ENCODE measurements around the gene NOTCH2. TPM values are rescaled to one million over a fixed set of nuclear protein-coding genes. Genes with fewer than 3 reads are reported as not detected.

The NOTCH2 gene
- total RNA-seq, 1 experiment from 2014 or later: 103 TPM

DNA sequence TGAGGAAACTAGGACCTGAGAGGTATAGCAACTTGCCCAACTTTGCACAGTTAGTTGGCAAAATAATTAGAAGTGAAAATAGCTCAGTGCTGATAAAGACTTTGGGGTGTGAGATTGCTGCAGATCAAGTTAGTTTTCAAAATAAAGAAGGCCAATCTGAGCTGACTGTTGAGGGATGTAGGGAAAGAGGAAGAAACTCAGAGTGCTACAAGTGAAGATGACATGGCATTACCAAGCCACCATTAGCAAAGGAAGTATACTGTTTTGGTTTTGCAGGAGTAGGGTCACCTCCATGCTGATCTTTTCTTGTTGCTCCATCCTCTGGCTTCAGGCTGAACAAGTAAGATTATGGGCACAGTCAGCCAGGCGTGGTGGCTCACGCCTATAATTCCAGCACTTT is 94.5 kb downstream of the NOTCH2 start:
- Histone ChIP-seq H3K36me3 (peaks cover 51% of the 10 kb centered on the region), H3K4me1 (replicated peaks) (0 out of 2 replicates have a peak, but pooled peaks cover 4% of the 10 kb centered on the region), H3K27ac (no peak overlapping the region), H3K4me3 (no peak overlapping the region), H3K27me3 (replicated peaks) (no peaks in the 10 kb centered on the region), H3K9me3 (replicated peaks) (no peaks in the 10 kb centered on the region)
- DNase-seq (ENCODE audit: low read depth in 1 of 2, low spot score in 2 of 2): no peak

DNA sequence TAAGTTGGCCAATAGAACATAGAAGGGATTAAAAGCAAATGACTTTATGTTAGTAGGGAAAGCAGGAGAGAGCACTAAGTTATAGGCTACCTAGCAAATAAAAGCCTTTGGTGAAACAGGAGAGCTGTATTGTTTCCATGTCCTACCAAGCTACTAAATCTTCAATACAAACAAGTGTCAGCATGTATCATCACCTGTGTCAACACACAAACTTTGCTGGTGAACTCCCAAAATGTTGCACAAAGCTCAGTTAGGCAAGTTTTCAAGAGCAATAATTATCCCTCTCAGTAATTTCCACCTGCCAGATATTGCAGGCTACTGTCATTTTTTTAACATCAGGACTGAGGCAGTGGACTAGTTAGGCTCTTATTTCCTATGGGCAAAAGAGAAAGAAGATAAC is 95.4 kb downstream of the NOTCH2 start:
- Histone ChIP-seq H3K27me3 (replicated peaks) (no peaks in the 10 kb centered on the region), H3K36me3 (peaks cover 61% of the 10 kb centered on the region), H3K4me3 (no peak overlapping the region), H3K4me1 (replicated peaks) (0 out of 2 replicates have a peak, but pooled peaks cover 4% of the 10 kb centered on the region), H3K27ac (no peak overlapping the region), H3K9me3 (replicated peaks) (no peaks in the 10 kb centered on the region)
- no peak for DNase-seq (ENCODE audit: low read depth in 1 of 2, low spot score in 2 of 2)

DNA sequence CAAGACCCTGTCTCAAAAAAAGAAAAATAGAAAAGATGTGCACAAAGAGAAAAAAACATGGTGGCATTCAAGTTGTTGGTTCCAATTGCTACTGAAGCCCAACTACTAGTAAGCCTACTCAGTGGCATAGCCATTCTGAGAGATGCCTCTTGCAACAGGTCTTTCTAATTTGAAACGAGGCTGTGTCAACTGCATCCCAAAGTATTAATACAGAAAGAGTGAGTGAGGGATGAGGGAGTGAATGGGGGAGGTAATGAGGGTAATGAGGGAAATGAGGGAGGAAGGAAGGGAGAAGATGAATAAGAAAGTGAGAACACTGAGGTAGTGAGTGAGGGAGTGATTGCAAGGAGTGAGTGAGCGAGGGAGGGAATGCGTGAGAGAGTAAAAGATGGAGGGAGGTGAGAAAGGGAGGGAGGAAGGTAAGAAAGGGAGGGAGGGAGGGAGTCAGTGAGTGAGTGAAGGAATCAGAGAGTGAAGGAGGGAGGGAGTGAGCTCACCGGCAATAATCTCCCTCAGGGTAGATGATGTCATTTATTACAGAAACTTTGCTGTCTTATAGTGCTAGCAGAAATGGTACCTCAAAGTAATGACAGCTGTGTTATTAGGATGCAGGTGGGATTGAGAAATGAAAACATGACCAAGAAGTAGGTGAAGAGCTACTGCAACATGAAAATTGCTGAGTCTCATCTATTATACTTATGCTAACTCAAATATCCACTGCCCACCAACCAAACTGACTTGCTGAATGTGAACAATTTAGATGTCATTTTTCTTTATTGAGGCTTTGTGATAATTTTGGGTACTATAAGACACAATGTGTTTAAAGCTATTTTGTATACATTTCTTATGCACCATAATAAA is 97.5 kb downstream of the NOTCH2 start:
- H3K36me3 ChIP-seq: peaks cover 72% of the 10 kb centered on the region
- peaks cover 4% of the 10 kb centered on the region for H3K4me1 ChIP-seq (replicated peaks)
- H3K27me3 ChIP-seq (replicated peaks): no peaks in the 10 kb centered on the region
- H3K9me3 ChIP-seq (replicated peaks): no peaks in the 10 kb centered on the region
- DNase-seq (ENCODE audit: low read depth in 1 of 2, low spot score in 2 of 2): no peak
- no peak overlapping the region for H3K4me3 ChIP-seq
- no peak overlapping the region for H3K27ac ChIP-seq

DNA sequence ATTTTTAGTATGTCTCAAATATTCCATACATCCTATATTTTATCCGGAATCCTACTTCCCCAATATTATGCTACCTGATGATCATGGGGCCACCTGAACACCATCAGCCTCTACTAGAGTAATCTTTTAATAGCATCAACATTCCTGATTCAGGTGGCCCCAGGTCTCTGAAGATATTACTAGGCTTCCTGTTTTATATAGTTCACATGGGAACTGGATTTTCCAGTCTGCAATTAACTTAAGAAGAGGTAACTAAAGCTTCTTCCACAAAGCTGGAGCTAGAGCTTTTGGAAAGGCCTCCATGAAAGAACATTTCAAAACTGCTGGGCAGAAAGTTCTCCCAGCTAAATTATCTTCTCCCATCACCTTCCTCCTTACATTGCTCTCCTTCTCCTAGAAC is 100.9 kb downstream of the NOTCH2 start:
- H3K4me1 ChIP-seq (replicated peaks): peaks cover 25% of the 10 kb centered on the region
- H3K27me3 ChIP-seq (replicated peaks): no peaks in the 10 kb centered on the region
- H3K4me3 ChIP-seq: no peak overlapping the region
- H3K27ac ChIP-seq: no peak overlapping the region
- no peaks in the 10 kb centered on the region for H3K9me3 ChIP-seq (replicated peaks)
- H3K36me3 ChIP-seq: peaks cover 79% of the 10 kb centered on the region
- no peak for DNase-seq (ENCODE audit: low read depth in 1 of 2, low spot score in 2 of 2)

DNA sequence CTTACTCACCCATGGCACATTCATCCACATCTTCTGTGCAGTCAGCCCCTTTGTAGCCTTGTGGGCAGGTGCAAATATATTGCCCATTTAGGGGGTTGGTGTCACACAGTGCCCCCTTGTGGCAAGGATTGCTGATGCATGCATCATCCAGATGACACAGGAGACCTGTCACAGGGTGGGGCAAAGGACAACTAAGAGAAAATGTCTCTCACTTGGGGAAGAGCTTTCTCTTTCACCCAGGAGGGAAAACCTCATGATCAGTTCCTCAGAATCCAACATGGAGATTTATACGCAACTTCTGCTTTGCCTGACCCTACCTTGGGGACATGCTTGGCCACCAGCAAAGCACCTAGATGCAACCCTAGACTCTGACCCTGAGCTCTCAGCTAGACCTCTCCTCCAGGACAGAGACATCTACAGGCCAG is 101.4 kb downstream of the NOTCH2 start:
- Histone ChIP-seq H3K9me3 (replicated peaks) (no peaks in the 10 kb centered on the region), H3K27ac (no peak overlapping the region), H3K4me1 (replicated peaks) (peaks cover 25% of the 10 kb centered on the region), H3K4me3 (no peak overlapping the region), H3K36me3 (peaks cover 82% of the 10 kb centered on the region), H3K27me3 (replicated peaks) (no peaks in the 10 kb centered on the region)
- DNase-seq (ENCODE audit: low read depth in 1 of 2, low spot score in 2 of 2): peak; percentile 68 to 74

DNA sequence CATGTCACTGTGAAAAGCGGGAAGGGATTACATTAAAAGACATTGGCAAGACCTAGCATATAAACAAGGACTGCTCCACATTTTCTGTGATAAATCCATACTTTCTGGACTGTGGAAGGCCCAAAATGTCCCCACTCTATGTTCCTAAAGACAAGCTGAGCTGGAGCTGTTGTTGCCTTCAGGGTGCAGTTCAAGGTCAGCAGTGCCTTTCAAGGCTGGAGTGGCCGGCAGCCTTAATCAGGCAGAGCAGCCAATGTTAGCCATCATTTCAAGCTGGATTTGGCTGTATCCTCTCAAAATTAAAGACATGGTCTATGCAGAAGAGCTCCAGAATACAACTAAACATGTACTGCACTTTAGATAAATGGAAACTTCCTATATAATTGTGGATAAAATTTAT is 102.8 kb downstream of the NOTCH2 start:
- Histone ChIP-seq H3K4me3 (no peak overlapping the region), H3K36me3 (peaks cover 83% of the 10 kb centered on the region), H3K4me1 (replicated peaks) (peaks cover 29% of the 10 kb centered on the region)

DNA sequence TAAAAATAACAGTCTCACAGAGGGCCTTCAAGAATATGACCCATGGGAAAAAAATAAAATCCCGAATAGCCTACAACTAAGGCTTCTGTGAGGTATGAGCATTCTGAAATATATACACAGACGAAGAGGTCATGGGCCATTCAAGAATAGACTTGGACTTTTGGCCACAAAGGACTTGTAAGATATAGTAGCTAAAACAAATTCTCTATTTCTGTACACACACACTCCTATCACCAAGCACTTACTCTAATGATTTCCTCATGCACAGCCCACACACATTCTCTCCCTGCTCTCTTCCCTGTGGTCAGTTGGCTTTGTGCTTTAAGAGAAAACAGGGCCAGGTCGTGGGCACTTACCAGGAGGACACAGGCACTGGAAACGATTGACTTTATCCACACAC is 103.4 kb downstream of the NOTCH2 start:
- H3K27ac ChIP-seq: peak overlapping the region; percentile 56
- peaks cover 36% of the 10 kb centered on the region for H3K4me1 ChIP-seq (replicated peaks)
- peak; percentile 64 to 88 for DNase-seq (ENCODE audit: low read depth in 1 of 2, low spot score in 2 of 2)
- peaks cover 76% of the 10 kb centered on the region for H3K36me3 ChIP-seq
- H3K9me3 ChIP-seq (replicated peaks): no peaks in the 10 kb centered on the region
- H3K4me3 ChIP-seq: no peak overlapping the region
- no peaks in the 10 kb centered on the region for H3K27me3 ChIP-seq (replicated peaks)

More for the DNA sequence above, 102.8 kb downstream of the NOTCH2 start:
- DNase-seq (ENCODE audit: low read depth in 1 of 2, low spot score in 2 of 2): no peak
- Histone ChIP-seq H3K27ac (peak overlapping the region; percentile 5; the same call in 1 of the 2 replicates), H3K27me3 (replicated peaks) (no peaks in the 10 kb centered on the region), H3K9me3 (replicated peaks) (no peaks in the 10 kb centered on the region)

DNA sequence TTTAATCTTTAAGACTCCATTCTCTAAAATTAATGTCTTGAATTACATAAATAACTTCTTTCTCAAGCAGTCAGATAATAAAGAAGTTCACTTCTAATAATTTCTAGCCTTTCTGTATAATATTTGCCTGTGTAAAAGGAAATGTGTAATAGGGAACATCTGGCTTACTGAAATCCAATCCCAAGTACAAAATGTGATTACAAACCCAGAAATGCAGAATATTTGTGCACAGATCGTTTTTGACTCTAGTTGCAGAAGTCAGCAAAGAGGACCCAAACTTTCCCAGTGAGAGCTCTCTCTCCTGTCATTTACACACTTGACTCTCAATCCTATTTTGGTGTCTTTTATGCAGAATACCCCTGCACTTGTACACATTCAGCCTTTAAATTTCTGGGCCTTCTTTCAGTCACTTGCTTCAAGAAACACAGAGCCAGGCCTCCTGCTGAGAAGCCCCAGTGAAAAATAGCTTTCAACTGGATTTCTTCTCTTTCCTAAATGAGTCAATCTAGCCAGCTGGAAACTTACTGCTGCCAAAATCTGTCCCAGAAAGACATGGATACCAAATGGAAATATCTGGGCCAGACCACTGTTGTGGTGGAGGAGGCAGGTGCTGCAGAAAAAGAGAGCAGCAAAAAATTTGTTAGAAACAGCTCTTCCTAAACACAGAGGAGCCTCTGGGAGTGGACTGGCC is 104.6 kb downstream of the NOTCH2 start:
- peak overlapping the region; percentile 56; the same call in 1 of the 2 replicates for H3K27ac ChIP-seq
- no peaks in the 10 kb centered on the region for H3K27me3 ChIP-seq (replicated peaks)
- no peak overlapping the region for H3K4me3 ChIP-seq
- peaks cover 48% of the 10 kb centered on the region for H3K4me1 ChIP-seq (replicated peaks)
- H3K9me3 ChIP-seq (replicated peaks): no peaks in the 10 kb centered on the region
- H3K36me3 ChIP-seq: peaks cover 66% of the 10 kb centered on the region
- no peak for DNase-seq (ENCODE audit: low read depth in 1 of 2, low spot score in 2 of 2)

DNA sequence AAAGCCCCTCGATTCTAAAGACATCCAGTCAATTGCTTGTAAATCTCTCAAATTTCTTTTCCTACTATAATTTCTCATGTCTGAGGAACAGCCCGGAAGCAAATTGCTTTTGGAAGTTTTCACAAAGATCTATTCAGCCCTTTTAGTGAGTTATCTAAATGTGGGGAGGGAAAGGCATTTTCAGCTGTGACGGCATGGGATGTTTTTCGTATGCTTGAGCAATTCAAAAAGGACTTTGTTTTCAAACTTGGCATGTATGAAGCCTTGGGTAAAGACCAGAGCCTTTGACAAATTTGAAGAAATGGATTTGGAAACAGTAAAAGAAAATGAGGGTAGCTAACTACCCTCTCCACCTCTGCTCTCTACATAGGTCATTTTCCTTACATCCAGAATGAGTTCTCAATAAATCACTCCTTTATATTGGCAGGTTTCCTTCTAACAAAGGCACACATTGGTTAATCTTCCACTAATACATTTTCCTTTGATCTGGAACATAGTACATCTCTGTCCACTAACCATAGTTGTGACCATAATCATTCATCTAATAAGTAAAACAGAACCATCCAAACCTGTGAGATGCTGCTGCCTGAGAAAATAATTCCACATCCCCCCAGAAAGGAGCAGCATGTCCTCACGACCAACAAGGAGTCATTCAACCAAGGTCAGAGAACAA is 107.0 kb downstream of the NOTCH2 start:
- Histone ChIP-seq H3K27me3 (replicated peaks) (no peaks in the 10 kb centered on the region), H3K27ac (no peak overlapping the region), H3K9me3 (replicated peaks) (no peaks in the 10 kb centered on the region), H3K36me3 (peaks cover 63% of the 10 kb centered on the region), H3K4me1 (replicated peaks) (peaks cover 72% of the 10 kb centered on the region), H3K4me3 (no peak overlapping the region)
- DNase-seq (ENCODE audit: low read depth in 1 of 2, low spot score in 2 of 2): no peak

DNA sequence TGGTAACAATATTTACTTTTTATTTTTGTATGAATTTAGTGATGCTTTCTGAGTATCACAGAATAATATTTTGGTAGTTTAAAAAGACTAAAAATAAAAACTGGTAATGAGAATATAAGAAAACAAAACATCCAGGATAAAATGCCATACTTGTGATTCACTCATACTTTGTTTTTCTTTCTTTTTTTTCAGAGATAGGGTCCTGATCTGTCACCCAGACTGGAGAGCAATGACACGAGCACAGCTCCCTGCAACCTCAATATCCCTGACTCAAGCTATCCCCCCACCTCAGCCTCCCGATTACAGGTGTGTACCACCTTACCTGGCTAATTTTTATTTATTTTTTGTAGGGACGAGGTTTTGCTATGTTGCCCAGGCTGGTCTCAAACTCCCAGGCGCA is 109.0 kb downstream of the NOTCH2 start:
- Histone ChIP-seq H3K4me3 (no peak overlapping the region), H3K27me3 (replicated peaks) (no peaks in the 10 kb centered on the region), H3K9me3 (replicated peaks) (no peaks in the 10 kb centered on the region), H3K27ac (peak overlapping the region; percentile 84), H3K36me3 (peaks cover 65% of the 10 kb centered on the region), H3K4me1 (replicated peaks) (peaks cover 74% of the 10 kb centered on the region)
- DNase-seq (ENCODE audit: low read depth in 1 of 2, low spot score in 2 of 2): peak in 1 of 2 experiments; percentile 57

DNA sequence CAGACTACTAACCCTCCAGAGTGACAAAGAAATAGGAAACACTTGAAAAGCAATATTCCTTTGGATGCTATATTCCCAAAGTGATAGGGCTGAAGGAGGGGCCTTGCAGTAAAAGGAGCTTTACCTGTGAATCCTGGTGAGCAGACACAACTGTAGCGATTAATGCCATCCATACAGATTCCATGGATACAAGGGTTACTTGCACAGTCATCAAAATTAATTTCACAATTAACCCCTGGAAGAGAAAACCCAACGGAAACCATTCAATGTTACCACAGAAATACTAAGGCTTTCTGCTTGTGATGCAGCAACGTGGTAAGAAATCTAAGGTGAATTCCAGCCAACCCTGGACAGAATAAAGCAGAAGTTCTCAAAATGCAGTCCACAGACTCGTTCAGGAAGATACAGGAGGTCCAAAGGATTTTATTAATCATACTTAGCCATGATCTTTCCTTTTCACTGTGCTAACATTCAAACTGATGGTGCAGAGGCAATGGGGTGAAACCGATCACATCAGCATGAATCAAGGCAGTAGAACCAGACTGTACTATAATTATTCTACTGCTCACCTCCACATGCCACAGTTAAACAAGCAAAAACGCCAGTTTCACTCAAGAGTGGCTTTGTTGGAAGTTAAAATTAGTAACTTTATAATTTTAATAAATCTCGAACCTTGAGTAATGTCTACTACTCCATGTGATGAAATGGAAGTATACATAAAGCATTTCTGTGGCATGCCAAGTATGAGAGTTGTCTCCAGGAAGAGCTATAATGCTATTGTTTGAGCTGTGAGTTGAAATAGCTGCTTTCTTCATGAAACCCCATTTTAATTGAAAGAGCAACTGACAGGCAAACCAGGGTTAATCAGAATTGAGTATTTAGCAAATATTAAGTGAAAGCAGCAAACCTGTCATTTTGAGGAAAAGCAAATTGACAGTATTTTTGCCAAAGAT is 109.9 kb downstream of the NOTCH2 start:
- Histone ChIP-seq H3K4me3 (no peak overlapping the region), H3K27me3 (replicated peaks) (no peaks in the 10 kb centered on the region), H3K27ac (peak overlapping the region; percentile 84), H3K36me3 (peaks cover 65% of the 10 kb centered on the region), H3K9me3 (replicated peaks) (no peaks in the 10 kb centered on the region), H3K4me1 (replicated peaks) (peaks cover 65% of the 10 kb centered on the region)
- peak in 1 of 2 experiments; percentile 62 for DNase-seq (ENCODE audit: low read depth in 1 of 2, low spot score in 2 of 2)

DNA sequence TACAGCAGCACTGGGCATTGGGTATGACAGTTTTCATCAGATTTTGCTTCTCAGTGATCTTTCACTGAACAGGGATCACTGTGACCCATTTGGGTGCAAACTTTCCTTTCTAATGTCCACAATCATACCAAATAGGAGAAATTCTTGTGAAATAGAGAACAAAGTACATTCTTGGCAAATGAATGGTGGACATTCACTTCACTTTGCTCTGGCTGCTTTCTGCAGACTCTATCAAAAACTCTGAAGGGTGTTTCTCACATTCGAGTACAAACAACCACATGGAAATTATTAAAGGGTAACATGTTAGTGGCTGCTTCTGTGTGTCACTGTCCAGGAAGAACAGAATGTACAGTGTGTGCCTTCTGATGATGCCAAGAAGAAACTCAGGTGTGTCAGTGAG is 111.2 kb downstream of the NOTCH2 start:
- H3K4me1 ChIP-seq (replicated peaks): peaks cover 72% of the 10 kb centered on the region

DNA sequence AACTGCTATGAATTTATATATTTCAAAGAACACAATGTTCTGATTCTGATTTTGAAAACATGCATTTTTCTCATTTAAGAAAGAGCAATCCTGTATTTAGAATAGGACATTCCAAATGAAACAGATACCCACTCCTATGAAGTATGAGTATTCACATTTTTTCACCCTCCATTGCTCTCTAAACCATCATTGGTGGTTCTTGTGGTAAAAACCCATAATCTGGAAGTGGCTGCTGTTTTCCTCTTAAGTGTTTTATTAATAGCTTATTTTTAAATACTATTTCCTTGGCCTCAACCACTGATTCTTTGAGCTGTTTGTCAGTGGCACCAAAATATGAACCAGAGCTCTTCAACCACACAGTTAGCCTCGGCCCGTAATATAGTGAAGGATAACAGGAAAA is 113.2 kb downstream of the NOTCH2 start:
- Histone ChIP-seq H3K4me3 (no peak overlapping the region), H3K27me3 (replicated peaks) (no peaks in the 10 kb centered on the region), H3K27ac (no peak overlapping the region), H3K9me3 (replicated peaks) (no peaks in the 10 kb centered on the region), H3K36me3 (peaks cover 73% of the 10 kb centered on the region), H3K4me1 (replicated peaks) (peaks cover 78% of the 10 kb centered on the region)
- no peak for DNase-seq (ENCODE audit: low read depth in 1 of 2, low spot score in 2 of 2)

More for the DNA sequence above, 111.2 kb downstream of the NOTCH2 start:
- no peak for DNase-seq (ENCODE audit: low read depth in 1 of 2, low spot score in 2 of 2)
- Histone ChIP-seq H3K27ac (no peak overlapping the region), H3K9me3 (replicated peaks) (no peaks in the 10 kb centered on the region), H3K36me3 (peaks cover 71% of the 10 kb centered on the region), H3K4me3 (no peak overlapping the region), H3K27me3 (replicated peaks) (no peaks in the 10 kb centered on the region)
